GDM1 (cell line): ENCODE results near the gene UBAC1.
"Not testable (repeated sequence)": the region's sequence is repeated elsewhere in the genome, so short reads cannot be mapped to it uniquely, and the experiment has no call there.

ENCODE experiments used
- DNase-seq: peaks from one replicate; lab custom pipeline; 2025; lab: John Stamatoyannopoulos, UW

The UBAC1 gene

DNA sequence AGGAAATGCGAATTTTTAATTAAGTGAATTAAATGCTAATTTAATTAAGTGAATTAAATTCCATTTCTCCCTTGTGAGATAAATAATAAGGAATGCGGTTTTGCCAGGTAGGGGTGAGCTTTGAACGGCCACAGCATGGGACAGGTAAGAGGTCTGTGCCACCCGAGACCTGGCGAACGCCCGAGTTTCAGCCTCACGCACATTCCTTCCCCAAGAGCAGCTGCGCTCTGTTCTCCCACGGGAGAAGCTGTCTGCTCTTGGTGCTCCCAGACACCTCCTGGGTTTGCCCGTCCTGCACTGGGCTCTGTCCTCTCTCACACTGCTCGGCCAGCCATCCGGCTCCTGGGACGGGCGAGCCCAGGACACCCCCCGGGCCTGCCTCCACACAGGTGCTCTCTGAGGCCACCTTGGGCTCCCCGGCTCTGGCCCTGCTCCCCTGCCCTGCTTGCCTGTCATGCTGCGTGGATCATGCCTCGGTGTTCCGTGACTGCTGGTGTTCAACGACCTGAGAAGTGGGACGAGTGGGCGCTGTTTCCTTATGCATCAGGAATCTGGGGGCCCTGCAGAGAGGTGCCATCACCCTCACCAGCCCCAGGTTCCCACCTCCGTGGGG is 40.1 kb downstream of the UBAC1 start:
- DNase-seq: no peak

GRCh38 chr9:135920256-135920930 is 40.8 kb downstream of the UBAC1 start:
- no peak for DNase-seq

- DNase-seq: no peak
These were observed 41.8 kb downstream of the UBAC1 start for GRCh38 chr9:135919318-135919890.

DNA sequence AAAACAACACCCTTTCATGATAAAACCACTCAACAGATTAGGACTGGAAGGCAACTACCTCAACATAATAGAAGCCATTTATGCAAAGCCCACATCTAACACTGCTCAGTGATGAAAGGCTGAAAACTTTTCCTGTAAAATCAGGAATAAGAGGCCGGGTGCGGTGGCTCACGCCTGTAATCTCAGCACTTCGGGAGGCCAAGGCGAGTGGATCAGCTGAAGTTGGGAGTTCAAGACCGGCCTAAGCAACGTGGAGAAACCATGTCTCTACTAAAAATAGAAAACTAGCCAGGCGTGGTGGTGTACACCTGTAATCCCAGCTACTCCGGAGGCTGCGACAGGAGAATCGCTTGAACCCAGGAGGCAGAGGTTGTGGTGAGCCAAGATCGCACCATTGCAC is 44.9 kb downstream of the UBAC1 start:
- not testable (repeated sequence) for DNase-seq

DNA sequence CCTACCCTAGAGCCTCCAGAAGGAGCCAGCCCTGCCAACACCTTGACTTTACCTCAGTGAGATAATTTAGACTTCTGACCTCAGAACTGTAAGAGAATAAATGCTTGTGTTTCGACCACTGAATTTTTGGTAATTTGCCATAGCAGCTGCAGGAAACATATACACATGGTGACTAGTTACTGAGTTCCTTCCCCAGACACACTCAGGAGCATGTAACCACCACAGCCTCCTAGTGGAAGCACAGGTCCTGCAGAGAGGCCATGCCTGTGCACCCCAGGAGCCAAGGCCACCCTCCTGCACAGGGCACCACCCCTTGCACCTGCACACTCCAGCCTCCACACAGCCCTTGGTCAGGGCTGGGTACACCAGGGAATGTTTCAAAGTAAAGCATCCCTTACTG is 46.3 kb downstream of the UBAC1 start:
- DNase-seq: no peak

DNA sequence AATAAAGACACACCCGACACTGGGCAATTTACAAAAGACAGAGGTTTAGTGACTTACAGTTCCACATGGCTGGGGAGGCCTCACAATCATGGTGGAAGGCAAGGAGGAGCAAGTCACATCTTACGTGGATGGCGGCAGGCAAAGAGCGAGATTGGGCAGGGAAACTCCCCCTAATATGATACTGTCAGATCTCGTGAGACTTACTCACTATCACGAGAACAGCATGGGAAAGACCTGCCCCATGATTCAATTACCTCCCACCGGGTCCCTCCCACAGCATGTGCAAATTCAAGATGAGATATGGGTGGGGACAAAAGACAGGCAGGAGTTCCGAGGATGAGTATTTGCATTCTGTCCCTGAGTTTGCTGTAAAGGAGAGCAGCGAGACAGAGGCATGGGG is 49.9 kb downstream of the UBAC1 start:
- DNase-seq: not testable (repeated sequence)

GRCh38 chr9:135910757-135911156 is 50.4 kb downstream of the UBAC1 start:
- DNase-seq: no peak

GRCh38 chr9:135910216-135910615 is 51.0 kb downstream of the UBAC1 start:
- no peak for DNase-seq

DNA sequence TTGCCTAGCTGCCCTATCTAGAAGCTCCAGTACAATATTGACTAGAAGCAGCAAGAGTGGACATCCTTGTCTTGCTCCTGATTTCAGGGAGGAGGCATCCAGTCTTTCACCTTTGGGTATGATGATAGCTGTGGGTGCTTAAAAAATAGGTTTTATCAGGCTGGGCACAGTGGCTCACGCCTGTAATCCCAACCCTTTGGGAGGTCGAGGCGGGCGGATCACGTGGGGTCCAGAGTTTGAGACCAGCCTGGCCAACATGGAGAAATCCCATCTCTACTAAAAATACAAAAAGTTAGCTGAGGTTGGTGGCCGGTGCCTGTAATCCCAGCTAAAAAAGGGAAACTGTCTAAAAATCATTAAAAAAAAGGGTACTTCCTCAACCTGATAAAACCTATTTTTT is 51.8 kb downstream of the UBAC1 start:
- no peak for DNase-seq

- DNase-seq: no peak
These were observed 52.4 kb downstream of the UBAC1 start for GRCh38 chr9:135908754-135909204.

- no peak for DNase-seq
These were observed 53.0 kb downstream of the UBAC1 start for GRCh38 chr9:135908093-135908753.

GRCh38 chr9:135907431-135908092 is 53.6 kb downstream of the UBAC1 start, which contains the start of gene CAMSAP1:
Gene CAMSAP1 (minus strand): TSS chr9:135907546. CDS start chr9:135907159, 387 bp downstream.
- peak; percentile 94 for DNase-seq

- DNase-seq: no peak
These were observed 54.2 kb downstream of the UBAC1 start for GRCh38 chr9:135907006-135907430.

- DNase-seq: no peak
These were observed 54.7 kb downstream of the UBAC1 start for GRCh38 chr9:135906291-135907005.

DNA sequence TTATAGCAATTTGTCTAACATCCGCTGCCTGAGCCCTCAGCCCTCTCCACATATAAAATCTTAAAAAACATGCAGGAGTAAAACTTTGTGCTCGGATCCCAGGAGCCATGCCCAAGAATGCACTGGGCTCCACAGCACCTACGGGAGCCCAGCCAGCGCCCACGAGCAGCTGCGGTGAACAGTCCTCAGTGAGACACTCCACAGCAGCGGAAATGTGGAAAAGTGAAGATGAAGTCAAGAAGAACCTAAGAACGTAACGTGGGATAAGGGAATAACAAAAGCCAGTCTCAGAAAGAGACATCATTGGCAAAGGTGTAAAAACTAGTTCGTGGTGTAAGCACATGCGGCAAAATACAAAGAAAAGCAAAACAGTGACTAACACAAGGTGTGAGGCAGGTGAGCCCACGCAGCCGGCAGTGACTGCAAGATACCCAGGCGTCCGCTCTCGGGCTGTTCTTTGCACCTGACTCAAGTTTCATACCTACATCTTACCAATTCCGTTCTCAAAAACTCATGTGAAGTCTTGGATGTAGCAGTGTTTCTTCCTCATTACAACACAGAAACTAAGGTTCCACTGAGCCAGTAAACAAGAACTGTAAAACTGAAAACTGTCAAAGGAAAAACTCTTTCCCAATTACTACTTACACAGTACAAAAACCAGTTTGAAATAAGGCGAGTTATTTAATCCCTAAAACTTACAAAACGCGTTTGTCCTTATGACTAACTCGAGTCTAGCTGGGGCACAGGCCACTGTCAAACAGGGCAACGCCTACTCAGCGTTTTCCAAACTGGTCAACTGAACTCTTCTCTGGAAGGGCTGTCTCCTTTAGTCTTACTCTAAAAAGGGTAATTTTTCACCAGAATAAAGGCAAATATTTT is 55.6 kb downstream of the UBAC1 start:
- DNase-seq: no peak

GRCh38 chr9:135903786-135904520 is 57.2 kb downstream of the UBAC1 start:
- DNase-seq: no peak

GRCh38 chr9:135903358-135903656 is 57.9 kb downstream of the UBAC1 start:
- DNase-seq: no peak

DNA sequence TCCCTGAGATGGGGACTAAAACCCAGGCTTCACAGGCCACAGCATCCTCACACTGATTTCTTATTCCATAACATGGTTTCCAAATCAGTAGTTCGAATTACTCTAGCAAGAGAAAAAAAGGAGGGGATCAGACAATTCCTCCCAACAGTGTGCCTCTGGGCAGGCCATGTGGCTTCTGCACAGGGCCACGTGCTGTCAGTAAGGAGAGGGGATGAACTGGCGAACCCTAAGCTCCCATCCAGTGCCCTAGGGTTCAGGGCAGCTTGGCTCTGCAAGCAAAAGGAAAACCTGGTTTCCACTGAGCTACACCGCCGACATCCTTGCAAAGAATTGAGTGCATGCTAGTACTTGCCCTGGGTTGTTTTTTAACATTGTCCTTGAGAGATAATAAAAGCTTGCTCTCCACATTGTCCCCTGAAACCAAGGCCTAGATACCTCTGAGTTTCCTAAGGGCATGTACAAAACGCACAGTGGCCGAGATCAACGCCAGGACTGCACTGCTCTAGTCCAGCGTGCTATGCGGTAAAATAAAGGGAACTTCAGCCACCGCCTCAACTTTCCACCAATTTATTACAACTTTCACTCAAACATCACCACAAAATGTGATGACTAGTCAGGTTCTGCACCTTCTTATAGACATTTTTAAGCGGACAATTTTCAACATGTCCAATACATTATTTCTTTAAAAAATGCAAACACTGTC is 58.4 kb downstream of the UBAC1 start:
- DNase-seq: no peak

DNA sequence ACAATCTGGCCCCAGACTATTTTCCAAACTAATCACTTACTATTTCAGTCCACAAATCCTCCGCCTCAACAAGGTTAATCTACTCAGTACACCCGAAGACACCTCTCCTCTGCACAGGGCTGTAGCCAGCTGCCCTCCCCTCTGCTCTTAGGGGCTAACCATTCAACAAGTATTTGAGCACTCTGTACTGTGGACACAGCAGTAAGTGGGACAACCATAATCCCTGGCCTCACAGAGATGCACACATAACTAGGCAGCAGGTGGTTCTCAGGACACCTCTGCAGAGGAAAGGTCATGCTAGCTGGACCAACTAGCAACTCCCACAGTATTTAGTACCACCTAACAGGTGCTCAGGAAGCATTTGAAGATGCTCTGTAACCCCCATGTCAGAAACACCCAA is 59.3 kb downstream of the UBAC1 start:
- no peak for DNase-seq
